ENCODE measurements around the gene C6orf89.

GRCh38 chr6:36929152-36929551, 43.4 kb downstream of the C6orf89 start:
- TF ChIP-seq CTCF (IDR thresholded peaks at IDR 0.05) (no peak), POLR2A (IDR thresholded peaks at IDR 0.05) (no peak)

All from esophagus squamous epithelium (tissue), 4 donors.